ENCODE results near the gene ZNF43. TPM values are rescaled to one million over a fixed set of nuclear protein-coding genes. Genes with fewer than 3 reads are reported as not detected.
"Not testable (repeated sequence)": the region's sequence is repeated elsewhere in the genome, so short reads cannot be mapped to it uniquely, and the experiment has no call there.

ZNF43 gene
- total RNA-seq: 19.3 TPM

DNA sequence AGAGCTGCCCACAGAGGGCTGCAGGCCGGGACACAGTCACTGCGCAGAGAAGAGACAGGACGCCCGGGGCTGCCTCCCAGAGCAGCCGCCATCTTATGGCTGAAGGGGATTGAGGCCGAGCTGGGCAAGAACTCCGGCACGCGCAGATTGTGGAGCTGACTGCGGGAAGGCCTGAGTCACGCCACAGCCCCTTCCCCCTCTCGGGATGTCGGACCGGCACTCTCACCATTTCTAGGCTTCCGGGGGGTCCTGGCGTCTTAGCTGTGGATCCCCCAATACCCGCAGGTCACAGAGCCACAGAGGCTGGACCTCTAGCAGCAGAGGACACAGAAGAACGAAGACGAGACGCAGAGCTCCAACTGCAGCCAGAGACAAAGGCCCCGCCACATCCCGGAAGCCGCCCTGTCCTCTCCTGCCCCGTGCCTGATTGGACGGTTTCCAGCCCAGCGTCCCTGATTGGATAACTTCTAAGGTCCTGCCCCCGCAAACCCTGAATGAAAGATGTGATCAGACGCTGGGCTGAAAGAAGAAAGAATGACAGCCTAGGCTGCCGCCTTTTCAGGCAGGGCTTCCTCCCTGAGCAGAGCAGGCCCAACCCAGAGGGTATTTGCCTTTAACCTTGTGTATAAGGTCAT, at the start of gene ZNF43:
Gene ZNF43 (minus strand): TSS at position 373 of the 635 bp plus-strand sequence. CDS start 144 bp downstream, at position 229.
- peak; percentile 100 for ATAC-seq
- DNase-seq (ENCODE audit: low spot score): peak; percentile 98
- intact Hi-C loops (cut with DNase I): no loop called here

DNA sequence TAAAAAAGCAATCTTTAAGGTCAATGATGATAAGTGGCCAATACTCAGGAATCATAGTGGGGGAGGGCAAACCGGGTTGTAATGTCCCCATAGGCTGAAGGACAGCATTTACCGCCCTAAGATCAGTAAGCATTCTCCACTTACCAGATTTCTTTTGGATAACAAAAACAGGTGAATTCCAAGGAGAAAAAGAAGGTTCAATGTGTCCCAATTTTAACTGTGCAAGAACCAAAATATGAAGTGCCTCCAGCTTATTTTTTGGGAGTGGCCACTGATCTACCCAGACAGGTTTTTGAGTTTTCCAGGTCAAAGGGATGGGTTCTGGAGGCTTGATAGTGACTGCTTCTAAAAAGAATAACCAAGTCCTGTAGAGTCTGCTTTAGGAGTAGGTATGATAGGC, 49.5 kb upstream of the ZNF43 start:
- intact Hi-C loops (cut with DNase I); DNase-seq (ENCODE audit: low spot score); ATAC-seq: not testable (repeated sequence)

DNA sequence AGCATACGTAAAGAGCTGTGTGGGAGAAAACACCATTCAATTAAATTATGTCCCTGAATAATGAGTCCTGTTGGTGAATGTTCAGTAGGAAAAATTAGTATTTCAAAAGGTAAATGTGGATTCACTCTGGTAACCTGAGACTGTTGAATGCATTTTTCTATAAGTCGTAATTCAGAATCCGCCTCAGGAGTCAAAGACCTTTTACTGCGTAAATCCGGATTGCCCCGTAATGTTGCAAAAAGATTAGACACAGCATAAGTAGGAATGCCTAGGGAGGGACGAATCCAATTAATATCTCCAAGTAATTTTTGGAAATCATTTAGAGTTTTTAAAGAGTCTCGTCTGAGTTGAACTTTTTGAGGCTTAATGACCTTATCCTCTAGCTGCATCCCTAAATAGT, 48.8 kb upstream of the ZNF43 start:
- intact Hi-C loops (cut with DNase I); DNase-seq (ENCODE audit: low spot score); ATAC-seq: not testable (repeated sequence)

DNA sequence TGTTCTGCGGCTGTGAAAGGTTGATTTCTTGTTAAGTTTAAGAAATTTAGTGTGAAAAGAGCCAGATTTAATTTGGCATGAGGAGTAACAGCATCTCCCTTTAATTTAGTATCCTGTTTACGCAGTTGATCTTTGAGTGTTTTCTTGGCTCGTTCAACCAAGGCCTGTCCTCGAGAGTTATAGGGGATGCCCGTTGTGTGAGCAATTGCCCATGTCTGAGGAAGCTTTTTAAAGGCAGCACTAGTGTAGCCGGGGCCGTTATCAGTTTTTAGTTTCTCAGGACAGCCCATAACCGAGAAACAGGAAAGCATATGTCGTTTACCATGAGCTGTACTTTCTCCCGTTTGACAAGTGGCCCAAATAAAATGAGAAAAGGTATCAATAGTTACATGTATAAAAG, 47.5 kb upstream of the ZNF43 start:
- ATAC-seq (no peak), DNase-seq (ENCODE audit: low spot score) (no peak)
- intact Hi-C loops (cut with DNase I): no loop called here

DNA sequence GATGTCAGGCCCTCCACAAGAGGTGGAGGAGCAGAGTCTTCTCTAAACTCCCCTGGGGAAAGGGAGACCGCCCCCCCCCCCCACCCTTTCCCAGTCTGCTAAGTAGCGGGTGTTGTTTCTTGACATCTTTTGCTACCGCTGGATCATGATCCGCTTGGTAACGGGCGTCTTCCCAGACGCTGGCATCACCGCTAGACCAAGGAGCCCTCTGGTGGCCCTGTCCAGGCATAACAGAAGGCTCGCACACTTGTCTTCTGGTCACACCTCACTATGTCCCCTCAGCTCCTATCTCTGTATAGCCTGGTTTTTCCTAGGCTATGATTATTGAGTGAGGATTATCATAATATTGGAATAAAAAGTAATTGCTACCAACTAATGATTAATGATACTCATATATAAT, 44.8 kb upstream of the ZNF43 start:
- DNase-seq (ENCODE audit: low spot score); intact Hi-C loops (cut with DNase I); ATAC-seq: not testable (repeated sequence)

DNA sequence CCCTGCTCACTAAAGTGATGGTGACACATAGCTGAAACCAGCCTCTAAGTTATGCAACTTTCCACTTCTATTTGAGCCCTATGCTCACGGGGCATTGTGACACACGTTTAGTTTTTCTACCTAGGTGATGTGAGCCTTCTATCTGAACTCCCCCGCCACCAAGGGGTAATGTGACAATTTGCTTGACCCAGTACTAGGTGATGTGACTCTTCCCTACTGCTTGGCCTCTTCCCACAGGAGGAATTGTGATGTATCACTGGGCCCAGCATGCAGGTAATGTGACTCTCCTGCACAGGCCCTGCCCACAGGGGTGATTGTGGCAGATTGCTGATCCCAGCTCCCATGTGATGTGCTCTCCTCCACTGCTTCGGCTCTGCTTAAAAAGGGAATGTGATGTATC, 42.7 kb upstream of the ZNF43 start:
- no peak for DNase-seq (ENCODE audit: low spot score)
- intact Hi-C loops (cut with DNase I): no loop called here

DNA sequence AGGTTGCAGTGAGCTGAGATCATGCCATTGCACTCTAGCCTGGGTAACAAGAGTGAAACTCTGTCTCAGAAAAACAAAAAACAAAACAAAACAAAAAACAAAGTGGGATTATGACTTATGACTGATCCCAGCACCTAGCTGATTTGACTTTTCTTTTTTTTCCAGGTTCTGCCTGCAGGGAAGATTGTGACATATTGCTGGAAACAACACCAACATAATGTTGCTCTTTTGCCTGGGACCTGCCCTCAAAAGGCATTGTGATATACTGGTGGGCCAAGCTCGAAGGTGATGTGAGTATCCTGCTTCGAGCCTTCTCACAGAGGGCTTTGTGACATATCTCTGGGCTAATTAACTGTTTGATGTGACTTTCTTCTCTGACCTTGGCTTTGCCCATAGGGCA, 42.0 kb upstream of the ZNF43 start:
- intact Hi-C loops (cut with DNase I): no loop called here
- DNase-seq (ENCODE audit: low spot score) (no peak), ATAC-seq (no peak)

More for the DNA sequence above, 42.7 kb upstream of the ZNF43 start:
- ATAC-seq: no peak

DNA sequence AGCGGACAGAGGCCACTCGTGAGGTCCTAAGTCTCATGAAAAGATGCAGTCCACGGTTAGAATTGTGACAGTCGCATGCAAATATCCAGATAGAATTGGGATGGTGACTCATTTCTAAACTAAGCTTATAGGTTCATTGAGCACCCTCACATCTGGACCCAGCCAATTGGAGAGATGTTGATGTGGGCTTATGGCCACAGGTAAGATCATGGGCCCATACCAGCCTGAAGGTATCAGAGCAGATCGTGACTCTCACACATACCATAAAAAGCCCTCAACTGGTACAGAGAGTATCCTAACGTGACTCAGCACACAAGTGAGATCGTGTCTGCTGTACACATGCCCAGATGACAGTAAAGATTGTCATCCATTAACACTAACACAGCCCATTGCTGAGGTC, 40.6 kb upstream of the ZNF43 start:
- intact Hi-C loops (cut with DNase I); ATAC-seq; DNase-seq (ENCODE audit: low spot score): not testable (repeated sequence)

DNA sequence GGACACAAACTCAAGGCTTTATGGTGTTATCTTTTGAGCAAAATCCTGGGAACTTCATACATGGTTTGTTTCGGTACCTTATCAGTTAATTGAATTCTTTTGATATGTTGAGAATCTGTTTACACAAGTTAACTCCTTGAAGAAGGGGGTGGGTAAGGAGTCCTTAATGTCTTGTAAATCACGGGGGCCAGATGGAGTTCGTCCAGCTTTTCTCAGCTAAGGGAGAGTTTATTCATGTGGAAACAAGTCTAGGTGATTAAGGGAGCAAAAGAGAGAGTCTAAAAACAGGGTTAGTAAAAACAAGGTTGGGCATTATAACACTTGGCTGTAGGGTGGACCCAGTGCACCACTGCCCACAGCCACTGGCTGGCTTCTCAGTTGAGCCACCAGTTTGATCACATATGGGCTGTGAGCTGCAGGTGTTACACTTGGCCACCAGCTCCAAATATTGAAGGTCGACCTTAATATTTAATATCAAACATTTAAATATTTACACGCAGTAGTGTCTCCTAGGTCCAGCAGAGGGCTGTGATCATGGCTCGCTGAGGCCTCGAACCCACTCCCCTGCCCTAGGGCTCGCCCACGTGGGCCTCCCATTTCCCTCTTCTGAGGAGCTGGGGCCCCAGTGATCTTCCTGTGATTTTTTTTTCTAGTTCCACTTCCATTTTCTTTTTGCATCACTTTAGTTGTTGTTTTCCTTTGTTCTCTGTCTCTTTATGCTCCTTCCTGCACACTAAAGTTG, 21.0 kb upstream of the ZNF43 start:
- DNase-seq (ENCODE audit: low spot score) (no peak), ATAC-seq (no peak)
- intact Hi-C loops (cut with DNase I): no loop called here

DNA sequence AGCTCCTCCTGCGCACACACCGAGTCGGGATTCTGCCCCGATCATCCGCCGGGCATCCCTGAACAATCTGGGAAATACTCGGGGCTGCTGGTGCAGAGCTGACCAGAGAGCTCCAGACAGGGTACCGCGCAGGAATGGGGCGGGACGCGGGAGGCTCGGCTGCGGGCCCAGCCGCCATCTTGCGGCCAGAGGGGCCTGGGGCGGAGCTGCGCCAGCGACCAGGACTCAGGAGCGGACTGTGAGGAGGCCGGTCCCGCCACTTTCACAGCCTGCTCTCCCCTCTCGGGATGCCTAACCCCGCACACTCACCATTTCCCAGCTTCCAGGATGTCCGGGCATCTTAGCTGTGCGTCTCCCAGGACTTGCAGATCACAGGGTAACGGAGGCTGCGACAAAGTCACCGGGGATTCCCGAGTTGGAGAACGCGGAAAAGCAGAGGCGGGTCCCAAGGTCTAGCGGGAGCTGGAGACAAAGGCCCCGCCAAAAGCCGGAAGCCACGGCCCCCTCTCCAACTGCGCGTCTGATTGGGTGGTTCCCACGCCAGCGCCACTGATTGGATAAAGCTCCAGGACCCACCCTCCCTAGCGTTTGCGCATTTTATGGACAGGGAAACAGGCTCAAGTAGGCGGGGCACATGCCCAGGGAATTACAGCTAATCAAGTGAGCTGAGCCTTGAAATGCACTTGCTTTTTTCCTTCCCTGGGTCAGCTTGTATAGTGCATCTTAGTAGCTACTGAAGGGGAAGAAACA, 15.8 kb upstream of the ZNF43 start:
- ATAC-seq: peak; percentile 100
- peak; percentile 95 for DNase-seq (ENCODE audit: low spot score)
- intact Hi-C loops (cut with DNase I): no loop called here

DNA sequence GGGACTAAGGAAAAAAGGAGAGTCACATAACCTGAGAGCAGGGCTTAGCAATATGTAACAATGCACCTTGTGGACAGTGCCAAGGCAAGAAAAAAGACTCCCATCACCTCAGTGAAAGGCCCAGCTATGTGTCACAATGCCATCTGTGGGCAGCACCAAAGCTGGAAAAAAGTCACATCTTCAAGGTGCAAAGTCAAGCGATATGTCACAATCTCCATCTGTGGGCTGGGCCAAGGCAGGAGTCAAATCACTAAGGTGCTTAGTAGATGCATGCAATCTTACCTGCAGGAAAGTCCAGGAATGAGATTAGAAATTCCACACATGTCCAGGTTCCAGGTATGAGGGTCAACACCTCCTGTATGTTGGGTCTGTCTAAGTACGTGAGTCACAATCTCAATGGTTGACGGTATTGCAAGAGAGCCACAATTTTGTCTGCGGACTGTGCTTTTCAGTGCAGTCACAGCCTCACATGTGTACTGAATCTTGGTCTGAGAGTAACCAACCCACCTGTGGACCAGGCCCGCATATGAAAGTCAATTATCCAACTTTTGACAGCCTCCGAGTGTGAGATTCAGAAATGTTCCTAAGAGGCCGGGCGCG, 14.8 kb upstream of the ZNF43 start:
- ATAC-seq (no peak), DNase-seq (ENCODE audit: low spot score) (no peak)
- intact Hi-C loops (cut with DNase I): no loop called here

DNA sequence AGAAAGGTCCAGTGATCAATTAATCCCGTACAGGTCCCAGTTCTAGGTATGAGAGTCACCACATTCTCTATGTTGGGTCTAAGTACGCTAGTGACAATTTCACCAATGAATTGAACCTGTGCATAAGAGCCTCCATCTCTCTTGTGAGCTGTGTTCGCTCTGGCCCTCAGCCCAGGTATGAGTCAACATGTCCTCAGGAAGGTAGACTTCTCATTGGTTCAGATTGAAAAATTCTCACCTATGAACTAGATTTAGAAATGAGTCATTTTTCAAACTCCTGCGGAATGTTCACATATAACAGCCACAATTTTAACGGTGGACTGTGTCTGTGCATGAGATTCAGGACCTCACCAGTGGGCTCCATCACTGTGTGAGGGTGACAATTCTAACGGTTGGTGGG, 12.7 kb upstream of the ZNF43 start:
- no peak for DNase-seq (ENCODE audit: low spot score)
- intact Hi-C loops (cut with DNase I): no loop called here
- no peak for ATAC-seq

DNA sequence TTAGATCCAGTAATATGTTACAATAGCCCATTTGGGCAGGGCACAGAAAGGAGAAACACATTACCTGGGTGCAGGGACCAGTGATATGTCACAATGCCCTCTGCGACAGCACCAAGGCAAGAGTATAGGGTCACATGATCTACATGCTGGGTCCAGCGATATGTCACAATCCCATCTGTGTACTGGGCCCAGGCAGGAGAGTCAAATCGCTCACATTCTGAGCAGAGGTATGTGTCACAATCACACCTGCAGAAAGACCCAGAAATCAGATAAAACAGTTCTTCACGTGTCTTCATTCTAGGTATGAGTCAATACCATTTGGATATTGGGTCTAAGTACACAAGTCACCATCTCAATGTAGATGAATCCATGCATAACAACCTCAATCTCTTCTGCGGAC, 7.1 kb upstream of the ZNF43 start:
- DNase-seq (ENCODE audit: low spot score) (no peak), ATAC-seq (no peak)
- intact Hi-C loops (cut with DNase I): no loop called here

DNA sequence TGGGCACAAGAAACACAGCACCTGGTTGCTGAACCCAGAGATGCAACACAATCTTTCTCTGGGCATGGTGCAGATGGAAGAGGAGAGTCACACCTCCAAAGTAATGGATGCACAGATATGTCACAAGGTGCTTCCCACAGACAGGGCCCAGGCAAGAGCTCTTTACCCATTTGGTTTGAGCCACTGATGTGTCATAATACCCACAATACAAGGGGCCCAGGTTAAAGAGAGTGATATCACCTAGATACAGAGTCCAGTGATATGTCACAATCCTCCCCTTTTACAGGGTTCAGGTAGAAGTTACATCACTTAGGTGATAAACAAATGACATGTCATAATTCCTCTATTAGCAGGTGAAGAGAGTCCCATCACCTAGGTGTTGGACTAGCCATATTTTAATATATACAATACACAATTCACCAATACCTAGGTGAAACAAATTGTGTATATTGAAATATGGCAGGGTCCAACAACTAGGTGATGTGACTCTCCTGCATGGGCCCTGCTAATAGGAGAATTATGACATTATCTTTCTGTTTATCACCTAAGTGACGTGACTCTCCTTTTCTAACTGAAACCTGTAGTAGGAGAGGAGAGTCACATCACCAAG, 5.6 kb upstream of the ZNF43 start:
- intact Hi-C loops (cut with DNase I): no loop called here
- no peak for ATAC-seq
- DNase-seq (ENCODE audit: low spot score): no peak

DNA sequence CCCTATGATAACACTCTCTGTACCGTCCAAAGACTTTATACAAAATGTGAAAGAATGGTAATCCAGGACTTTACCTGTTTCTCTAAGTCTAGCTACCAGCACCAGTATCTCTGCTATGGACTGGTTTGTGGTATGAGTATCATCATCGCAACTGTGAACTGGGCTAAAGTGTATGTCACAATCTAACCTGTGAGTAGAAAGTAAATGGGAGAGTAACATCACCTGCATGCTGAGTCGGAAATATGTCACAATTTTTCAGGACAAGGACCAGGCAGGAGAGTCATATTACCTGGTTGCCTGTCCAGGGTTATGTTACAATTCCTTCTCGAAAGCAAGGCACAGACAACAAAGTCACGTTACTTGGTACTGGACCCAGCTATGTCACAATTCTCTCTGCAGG, 5.1 kb upstream of the ZNF43 start:
- intact Hi-C loops (cut with DNase I): no loop called here
- DNase-seq (ENCODE audit: low spot score) (no peak), ATAC-seq (no peak)

DNA sequence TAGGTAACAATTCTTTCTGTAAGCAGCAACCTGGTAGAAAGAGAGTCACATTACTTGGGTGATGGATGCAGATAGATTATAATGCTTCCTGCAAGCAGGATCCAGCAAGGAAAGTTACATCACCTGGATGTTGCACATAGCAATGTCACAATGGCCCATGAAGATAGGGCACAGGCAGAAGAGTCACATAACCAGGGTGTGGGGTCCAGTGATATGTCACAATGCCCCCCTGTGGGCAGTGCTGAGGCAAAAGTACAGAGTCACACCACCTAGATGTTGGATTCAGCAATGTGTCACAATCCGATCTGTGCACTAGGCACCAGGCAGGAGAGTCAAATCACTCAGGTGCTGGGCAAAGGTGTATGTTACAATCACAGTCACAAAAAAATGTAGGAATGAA, 4.0 kb upstream of the ZNF43 start:
- DNase-seq (ENCODE audit: low spot score) (no peak), ATAC-seq (no peak)
- intact Hi-C loops (cut with DNase I): no loop called here

DNA sequence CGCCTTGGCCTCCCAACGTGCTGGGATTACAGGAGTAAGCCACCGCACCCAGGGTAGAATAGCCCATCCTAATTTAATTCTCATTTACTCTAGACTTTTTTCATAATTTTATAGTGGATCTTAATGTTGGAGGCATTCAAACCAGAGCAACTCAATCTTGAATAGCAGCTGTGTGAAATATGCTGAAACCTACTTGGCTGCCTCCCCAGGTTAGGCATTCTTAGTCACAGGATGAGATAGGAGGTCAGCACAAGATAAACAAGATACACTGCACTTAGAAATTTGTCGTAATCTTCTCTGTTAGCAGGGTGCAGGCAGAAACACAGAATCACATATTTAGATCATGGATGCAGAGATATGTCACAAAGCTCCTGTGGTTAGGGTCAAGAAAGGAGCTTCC, 2.7 kb upstream of the ZNF43 start:
- no peak for ATAC-seq
- no peak for DNase-seq (ENCODE audit: low spot score)
- intact Hi-C loops (cut with DNase I): no loop called here

DNA sequence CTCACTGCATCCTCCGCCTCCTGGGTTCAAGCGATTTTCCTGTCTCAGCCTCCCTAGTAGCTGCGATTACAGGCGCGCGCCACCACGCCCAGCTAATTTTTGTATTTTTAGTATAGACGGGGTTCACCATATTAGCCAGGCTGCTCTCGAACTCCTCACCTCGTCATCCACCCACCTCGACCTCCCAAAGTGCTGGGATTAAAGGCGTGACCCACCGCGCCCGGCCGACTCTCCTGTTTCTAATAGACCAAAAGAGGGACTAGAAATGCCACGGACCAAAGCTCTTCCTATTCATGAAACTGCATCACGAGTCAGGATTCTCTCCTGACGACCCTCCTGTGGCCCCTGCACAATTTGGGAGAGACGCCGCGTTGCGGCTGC, 563 bp downstream of the ZNF43 start:
- intact Hi-C loops (cut with DNase I): no loop called here
- ATAC-seq: no peak
- DNase-seq (ENCODE audit: low spot score): no peak

DNA sequence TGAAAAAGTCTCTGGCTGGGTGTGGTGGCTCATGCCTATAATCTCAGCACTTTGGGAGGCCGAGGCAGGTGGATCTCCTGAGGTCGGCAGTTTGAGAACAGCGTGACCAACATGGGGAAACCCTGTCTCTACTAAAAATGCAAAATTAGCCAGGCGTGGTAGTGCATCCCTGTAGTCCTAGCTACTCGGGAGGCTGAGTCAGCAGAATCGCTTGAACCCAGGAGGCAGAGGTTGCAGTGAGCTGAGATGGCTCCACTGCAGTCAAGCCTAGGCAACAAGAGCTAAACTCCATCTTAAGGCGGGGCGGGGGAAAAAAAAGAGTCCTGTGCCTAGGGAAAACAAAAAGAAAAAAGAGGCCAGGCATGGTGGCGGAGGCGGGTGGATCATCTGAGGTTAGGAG, 2.2 kb downstream of the ZNF43 start:
- intact Hi-C loops (cut with DNase I): no loop called here
- ATAC-seq (no peak), DNase-seq (ENCODE audit: low spot score) (no peak)
